GM12873 (cell line): ENCODE results near the gene MAP3K7.

ENCODE experiments used
- CTCF ChIP-seq: IDR thresholded peaks from 2 replicates; pipeline ENCODE4 v1.5.1; 2012; ENCODE audit warnings: low read depth, mild to moderate bottlenecking, moderate library complexity, low read length, control low read depth; ENCODE audit not compliant: insufficient read depth; ENCODE audit errors: missing control alignments

MAP3K7 gene

GRCh38 chr6:90610301-90610750 is 23.5 kb upstream of the MAP3K7 start:
- no peak for TF ChIP-seq CTCF

GRCh38 chr6:90605749-90606340 is 19.0 kb upstream of the MAP3K7 start:
- no peak for TF ChIP-seq CTCF

- no peak for TF ChIP-seq CTCF
Measured at GRCh38 chr6:90604546-90604945, 17.7 kb upstream of the MAP3K7 start.

- TF ChIP-seq CTCF = no peak
Measured at GRCh38 chr6:90599151-90599550, 12.3 kb upstream of the MAP3K7 start.

- TF ChIP-seq CTCF = no peak
Measured at GRCh38 chr6:90598192-90598951, 11.5 kb upstream of the MAP3K7 start.

- no peak for TF ChIP-seq CTCF
Measured at GRCh38 chr6:90596967-90597539, 10.2 kb upstream of the MAP3K7 start.

- TF ChIP-seq CTCF = no peak
Measured at GRCh38 chr6:90595854-90596253, 9.0 kb upstream of the MAP3K7 start.
